Measurements from ENCODE around the gene TSPY4.
"Not testable (repeated sequence)": the region's sequence is repeated elsewhere in the genome, so short reads cannot be mapped to it uniquely, and the experiment has no call there.

TSPY4 gene

GRCh38 chrY:9337164-9337563, at the start of gene TSPY4:
Gene TSPY4 (plus strand): TSS chrY:9337464. CDS start chrY:9337510, 46 bp downstream.
- H4K20me1 ChIP-seq (ENCODE audit: insufficient read depth, low read length); H3K9ac ChIP-seq (ENCODE audit: low read length); H3K4me2 ChIP-seq (ENCODE audit: low read length); H3K79me2 ChIP-seq (ENCODE audit: low read length); H3K9me3 ChIP-seq (ENCODE audit: insufficient read depth, low read length); H3K27me3 ChIP-seq (ENCODE audit: low read depth, low read length); H3K4me3 ChIP-seq (ENCODE audit: low read length); H3K27ac ChIP-seq (ENCODE audit: low read length); H3K36me3 ChIP-seq (replicated peaks; ENCODE audit: low read depth, low read length); H2AFZ ChIP-seq (ENCODE audit: low read depth, low read length); H3K4me1 ChIP-seq (ENCODE audit: low read length): not testable (repeated sequence)

DNA sequence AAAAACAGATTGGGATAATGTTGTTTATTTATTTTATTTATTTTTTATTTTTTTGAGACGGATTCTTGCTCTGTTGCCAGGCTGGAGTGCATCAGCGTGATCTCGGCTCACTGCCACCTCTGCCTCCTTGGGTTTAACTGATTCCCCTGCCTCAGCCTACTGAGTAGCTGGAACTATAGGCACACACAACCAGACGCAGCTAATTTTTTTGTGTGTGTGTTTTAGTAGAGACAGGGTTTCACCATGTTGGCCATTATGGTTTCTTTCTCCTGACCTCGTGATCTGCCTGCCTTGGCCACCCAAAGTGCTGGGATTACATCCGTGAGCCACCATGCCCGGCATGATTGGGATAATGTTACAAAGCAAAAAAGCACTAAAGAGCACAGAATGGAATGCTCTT, 16.3 kb upstream of the TSPY4 start:
- H3K9ac ChIP-seq (ENCODE audit: low read length) = no peak overlapping the region
- H3K4me2 ChIP-seq (ENCODE audit: low read length) = no peak overlapping the region
- no peaks in the 10 kb centered on the region for H3K36me3 ChIP-seq (replicated peaks; ENCODE audit: low read depth, low read length)
- no peaks in the 10 kb centered on the region for H3K9me3 ChIP-seq (ENCODE audit: insufficient read depth, low read length)
- H3K27me3 ChIP-seq (ENCODE audit: low read depth, low read length) = no peaks in the 10 kb centered on the region
- H3K4me1 ChIP-seq (ENCODE audit: low read length) = no peaks in the 10 kb centered on the region
- no peak overlapping the region for H3K27ac ChIP-seq (ENCODE audit: low read length)
- no peaks in the 10 kb centered on the region for H3K79me2 ChIP-seq (ENCODE audit: low read length)
- H2AFZ ChIP-seq (ENCODE audit: low read depth, low read length) = no peak overlapping the region
- H3K4me3 ChIP-seq (ENCODE audit: low read length) = no peak overlapping the region
- no peaks in the 10 kb centered on the region for H4K20me1 ChIP-seq (ENCODE audit: insufficient read depth, low read length)
- TF ChIP-seq CTCF (IDR thresholded peaks at IDR 0.05; ENCODE audit: low read depth, low read length) = no peak
- no peak for TF ChIP-seq EZH2phosphoT487 (IDR thresholded peaks at IDR 0.05; ENCODE audit: low read depth)

DNA sequence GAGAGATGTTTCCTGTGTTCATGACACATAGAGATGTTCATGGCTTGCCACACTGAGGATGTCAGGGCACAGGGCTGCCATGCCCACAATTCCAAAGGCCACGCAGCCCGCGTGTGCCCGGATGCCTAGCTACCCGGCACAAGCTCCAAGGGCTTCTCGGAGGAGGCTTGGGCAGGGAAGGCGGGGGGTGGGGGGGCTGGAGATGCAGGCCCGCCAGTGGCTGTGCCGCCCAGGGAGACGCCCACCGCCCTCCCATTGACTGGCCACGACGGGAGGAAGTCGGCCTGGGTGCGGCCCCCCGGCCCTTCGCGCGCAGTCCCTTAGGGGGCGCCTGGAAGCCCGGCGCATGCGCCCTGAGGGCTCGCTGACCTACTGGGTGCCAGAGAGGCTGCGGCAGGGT, 20.2 kb downstream of the TSPY4 start, which contains the start of gene TSPY8:
Gene TSPY8, plus strand, starts transcription at position 301 of the 400 bp plus-strand sequence. Its CDS starts 46 bp downstream, at position 347.
- H3K79me2 ChIP-seq (ENCODE audit: low read length); H3K4me3 ChIP-seq (ENCODE audit: low read length); H4K20me1 ChIP-seq (ENCODE audit: insufficient read depth, low read length); H2AFZ ChIP-seq (ENCODE audit: low read depth, low read length); H3K4me2 ChIP-seq (ENCODE audit: low read length); H3K27ac ChIP-seq (ENCODE audit: low read length); H3K9me3 ChIP-seq (ENCODE audit: insufficient read depth, low read length); H3K27me3 ChIP-seq (ENCODE audit: low read depth, low read length); H3K4me1 ChIP-seq (ENCODE audit: low read length); H3K9ac ChIP-seq (ENCODE audit: low read length); H3K36me3 ChIP-seq (replicated peaks; ENCODE audit: low read depth, low read length): not testable (repeated sequence)
